Panc1 (cell line): Measurements from ENCODE around the gene HHAT. TPM values are rescaled to one million over a fixed set of nuclear protein-coding genes. Genes with fewer than 3 reads are reported as not detected.

Source experiments
- ATAC-seq: fragments of 200-7000 bp; cut with Tn5 transposase; 2 replicates; pipeline ENCODE4 v1.9.1; 2020; ENCODE audit warnings: mild to moderate bottlenecking, moderate library complexity
- BruUV-seq: library from RNA; stranded (reverse); fragments of 400-500 nt; replicated peaks from 2 replicates; lab custom pipeline; 2021; lab: Mats Ljungman, UMichigan
- CTCF ChIA-PET: fragments of 300-600 bp; sonication (Branson Sonifier 250); formaldehyde crosslinking; loops from one replicate; lab custom pipeline; 2022; ENCODE audit warnings: antibody characterized with exemption; lab: Charles Lee
- POLR2A ChIA-PET: fragments of 300-600 bp; sonication (Branson Sonifier 250); formaldehyde crosslinking; loops from one replicate; lab custom pipeline; 2022; ENCODE audit warnings: antibody characterized with exemption; lab: Charles Lee
- DNase-seq: peaks from one replicate; pipeline ENCODE4 v3.0.0-alpha.2; 2010; ENCODE audit warnings: low read depth, low spot score
- H3K27ac ChIP-seq: 2 replicates; pipeline ENCODE4 v1.5.1; 2011; ENCODE audit warnings: mild to moderate bottlenecking, low read length, inconsistent platforms
- H3K27me3 ChIP-seq: fragments of 200-500 bp; sonication (Bioruptor generic); 2 replicates; pipeline ENCODE4 v1.6.0; 2014; ENCODE audit warnings: low read length, inconsistent platforms; ENCODE audit not compliant: control insufficient read depth, insufficient read depth
- H3K36me3 ChIP-seq: fragments of 200-500 bp; sonication (Bioruptor generic); 2 replicates; pipeline ENCODE4 v1.5.1; 2014; ENCODE audit warnings: inconsistent platforms, mild to moderate bottlenecking, low read length, moderate library complexity; ENCODE audit not compliant: control insufficient read depth, insufficient read depth
- H3K4me1 ChIP-seq: 2 replicates; pipeline ENCODE4 v1.5.1; 2011; ENCODE audit warnings: inconsistent platforms, mild to moderate bottlenecking, low read length, moderate library complexity; ENCODE audit not compliant: control insufficient read depth, insufficient read depth
- H3K4me3 ChIP-seq, 2 experiments: 2 replicates each; pipeline ENCODE4 v1.5.1; 2011 to 2012; ENCODE audit warnings: low read depth in 2 of 2, low read length in 2 of 2, mild to moderate bottlenecking in 2 of 2, inconsistent platforms in 1 of 2, moderate library complexity in 1 of 2
- H3K9me3 ChIP-seq: fragments of 200-500 bp; sonication (Bioruptor generic); 2 replicates; pipeline ENCODE4 v1.5.1; 2014; ENCODE audit warnings: low read depth, mild to moderate bottlenecking, inconsistent platforms, low read length, moderate library complexity; ENCODE audit not compliant: control insufficient read depth, insufficient read depth
- CTCF ChIP-seq: fragments of 450-650 bp; IDR thresholded peaks from 2 replicates; pipeline ENCODE4 v1.5.1; 2017; ENCODE audit warnings: mild to moderate bottlenecking
- POLR2AphosphoS5 ChIP-seq: IDR thresholded peaks from 2 replicates; pipeline ENCODE4 v1.6.1; 2012; ENCODE audit warnings: mild to moderate bottlenecking, low read depth, low read length, moderate library complexity
- REST ChIP-seq, 2 experiments: IDR thresholded peaks; 2 replicates each; pipeline ENCODE4 v1.6.1; 2011 to 2012; ENCODE audit warnings: low read depth in 2 of 2, control low read depth in 1 of 2, low read length in 1 of 2, mild to moderate bottlenecking in 1 of 2, moderate library complexity in 1 of 2; ENCODE audit not compliant: insufficient read depth in 1 of 2
- SIN3A ChIP-seq: IDR thresholded peaks from 2 replicates; pipeline ENCODE4 v1.6.1; 2012; ENCODE audit warnings: low read depth, mild to moderate bottlenecking, low read length, moderate library complexity, borderline replicate concordance; ENCODE audit not compliant: insufficient read depth
- TCF7L2 ChIP-seq: IDR thresholded peaks from 2 replicates; pipeline ENCODE4 v1.6.1; 2011; ENCODE audit warnings: mild to moderate bottlenecking, low read depth, low read length, inconsistent platforms
- in situ Hi-C: cut with HindIII; loops from 2 replicates; pipeline ENCODE4 v1.10.0; 2016; ENCODE audit warnings: low sequenced_read_pairs, low pct_unique_long_range_greater_than_20kb
- intact Hi-C: fragments of 100-400 bp; cut with micrococcal nuclease; formaldehyde crosslinking; loops from one replicate; pipeline ENCODE4 v1.10.0; 2022; ENCODE audit not compliant: unreplicated experiment
- total RNA-seq: library from RNA; stranded (reverse); gene quantifications from one replicate; pipeline ENCODE4 v1.2.1, GENCODE V29; 2021; ENCODE audit not compliant: unreplicated experiment

HHAT gene
- total RNA-seq, 1 experiment from 2014 or later = 2.3 TPM

GRCh38 chr1:210313046-210313595 lies 15.6 kb upstream of the HHAT start:
- Histone ChIP-seq H3K36me3 (no peaks in the 10 kb centered on the region), H3K4me1 (no peaks in the 10 kb centered on the region), H3K27me3 (peaks cover 9% of the 10 kb centered on the region; the same call in 1 of the 2 replicates), H3K9me3 (no peaks in the 10 kb centered on the region), H3K4me3 (no peak overlapping the region), H3K27ac (no peak overlapping the region)
- POLR2A ChIA-PET = no interaction called here
- CTCF ChIA-PET = no interaction called here
- in situ Hi-C loops = no loop called here
- ATAC-seq (no peak), DNase-seq (no peak)
- no TSS peak for BruUV-seq
- intact Hi-C loops = no loop called here
- TF ChIP-seq CTCF (no peak), POLR2AphosphoS5 (no peak), SIN3A (no peak), REST (IDR thresholded peaks at IDR 0.05; ENCODE audit: insufficient read depth in 1 of 2, low read depth in 2 of 2, low read length in 1 of 2) (no peak), TCF7L2 (no peak)

- in situ Hi-C loops = no loop called here
- no peak for ATAC-seq
These were observed 14.8 kb upstream of the HHAT start for GRCh38 chr1:210313921-210314320.

GRCh38 chr1:210315529-210315928 lies 13.2 kb upstream of the HHAT start:
- Histone ChIP-seq H3K27me3 (peaks cover 9% of the 10 kb centered on the region; the same call in 1 of the 2 replicates), H3K4me1 (no peaks in the 10 kb centered on the region), H3K27ac (no peak overlapping the region), H3K9me3 (no peaks in the 10 kb centered on the region), H3K4me3 (no peak overlapping the region), H3K36me3 (no peaks in the 10 kb centered on the region)
- ChIA-PET CTCF (no interaction called here), POLR2A (no interaction called here)
- no peak for TF ChIP-seq TCF7L2
- no peak for TF ChIP-seq CTCF
- TF ChIP-seq POLR2AphosphoS5 = no peak
- no peak for TF ChIP-seq REST (IDR thresholded peaks at IDR 0.05; ENCODE audit: insufficient read depth in 1 of 2, low read depth in 2 of 2, low read length in 1 of 2)
- TF ChIP-seq SIN3A = no peak
- in situ Hi-C loops = no loop called here
- BruUV-seq = no TSS peak
- ATAC-seq = no peak
- no peak for DNase-seq
- intact Hi-C loops = no loop called here

More at GRCh38 chr1:210313921-210314320, 14.8 kb upstream of the HHAT start:
- CTCF ChIA-PET = no interaction called here
- H3K27me3 ChIP-seq = peaks cover 9% of the 10 kb centered on the region; the same call in 1 of the 2 replicates
- no peaks in the 10 kb centered on the region for H3K9me3 ChIP-seq
- H3K36me3 ChIP-seq = no peaks in the 10 kb centered on the region
- no peak overlapping the region for H3K4me3 ChIP-seq
- no TSS peak for BruUV-seq
- no peak overlapping the region for H3K27ac ChIP-seq
- no peaks in the 10 kb centered on the region for H3K4me1 ChIP-seq
- TF ChIP-seq TCF7L2 = no peak
- no peak for TF ChIP-seq POLR2AphosphoS5
- intact Hi-C loops = no loop called here
- DNase-seq = no peak
- POLR2A ChIA-PET = no interaction called here
